Neutrophil (primary cell): ENCODE measurements around the gene AGPS.

Experiments used
- H3K27ac ChIP-seq: fragments of 200-600 bp; sonication (generic); 2 replicates; pipeline ENCODE4 v1.5.1; 2016; ENCODE audit warnings: mild to moderate bottlenecking, moderate library complexity
- H3K27me3 ChIP-seq: fragments of 200-600 bp; sonication (generic); 2 replicates; pipeline ENCODE4 v1.6.0; 2016; ENCODE audit warnings: mild to moderate bottlenecking
- H3K36me3 ChIP-seq: fragments of 200-600 bp; sonication (generic); 2 replicates; pipeline ENCODE4 v1.5.1; 2017
- H3K4me1 ChIP-seq, 2 experiments: fragments of 200-600 bp in 1 of 2; sonication (generic) in 1 of 2; 1 replicate in 1 of 2; 2 replicates in 1 of 2; pipeline versions ENCODE4 v1.5.1 to v1.6.1; 2013 to 2016; ENCODE audit warnings: low read depth in 1 of 2, low read length in 1 of 2, mild to moderate bottlenecking in 1 of 2, moderate library complexity in 1 of 2; ENCODE audit not compliant: control insufficient read depth in 1 of 2, insufficient read depth in 1 of 2
- H3K4me3 ChIP-seq, 2 experiments: fragments of 200-600 bp in 1 of 2; sonication (generic) in 1 of 2; 1 replicate in 1 of 2; 2 replicates in 1 of 2; pipeline ENCODE4 v1.5.1; 2013 to 2016; ENCODE audit warnings: low read depth in 1 of 2, low read length in 1 of 2, mild to moderate bottlenecking in 1 of 2, moderate library complexity in 1 of 2
- H3K9me3 ChIP-seq: fragments of 200-600 bp; sonication (generic); 2 replicates; pipeline ENCODE4 v1.5.1; 2016
- TF ChIP-seq, protein P1 (sequence below): fragments of 200-600 bp; sonication (generic); IDR thresholded peaks from 2 replicates; pipeline ENCODE4 v1.5.1; 2016; ENCODE audit warnings: antibody characterized with exemption

Gene AGPS

DNA sequence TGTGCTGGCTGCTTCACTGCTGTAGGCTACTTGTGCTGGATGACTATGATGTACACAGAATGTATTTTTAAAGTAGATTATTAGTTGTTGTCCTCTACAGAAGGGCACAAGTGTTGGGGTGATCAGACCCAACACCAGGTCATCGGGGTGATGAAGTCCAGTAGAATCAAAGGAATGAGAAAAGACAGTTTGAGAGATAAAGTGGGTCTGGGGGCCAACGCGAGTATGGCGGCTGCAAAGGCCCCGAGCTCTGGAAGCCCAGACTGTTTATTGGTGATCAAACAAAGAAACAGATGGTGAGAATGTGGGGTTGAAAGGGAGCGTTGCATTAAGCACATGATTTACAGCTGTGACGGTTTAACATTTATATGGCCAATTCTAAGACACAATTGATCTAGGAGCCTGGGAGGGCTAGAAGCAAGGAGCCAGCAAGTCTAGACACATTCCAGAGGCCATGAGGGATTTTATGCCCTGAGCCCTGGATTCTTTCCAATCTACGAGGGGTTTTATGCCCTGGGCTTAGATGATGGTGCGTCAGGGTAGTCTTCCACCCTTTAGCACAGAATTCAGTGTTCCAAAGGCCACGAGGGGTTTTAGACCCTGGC lies 153.5 kb downstream of the AGPS start:
- H3K27me3 ChIP-seq, result no peaks in the 10 kb centered on the region
- H3K36me3 ChIP-seq, result peaks cover 18% of the 10 kb centered on the region
- TF ChIP-seq, protein P1, sequence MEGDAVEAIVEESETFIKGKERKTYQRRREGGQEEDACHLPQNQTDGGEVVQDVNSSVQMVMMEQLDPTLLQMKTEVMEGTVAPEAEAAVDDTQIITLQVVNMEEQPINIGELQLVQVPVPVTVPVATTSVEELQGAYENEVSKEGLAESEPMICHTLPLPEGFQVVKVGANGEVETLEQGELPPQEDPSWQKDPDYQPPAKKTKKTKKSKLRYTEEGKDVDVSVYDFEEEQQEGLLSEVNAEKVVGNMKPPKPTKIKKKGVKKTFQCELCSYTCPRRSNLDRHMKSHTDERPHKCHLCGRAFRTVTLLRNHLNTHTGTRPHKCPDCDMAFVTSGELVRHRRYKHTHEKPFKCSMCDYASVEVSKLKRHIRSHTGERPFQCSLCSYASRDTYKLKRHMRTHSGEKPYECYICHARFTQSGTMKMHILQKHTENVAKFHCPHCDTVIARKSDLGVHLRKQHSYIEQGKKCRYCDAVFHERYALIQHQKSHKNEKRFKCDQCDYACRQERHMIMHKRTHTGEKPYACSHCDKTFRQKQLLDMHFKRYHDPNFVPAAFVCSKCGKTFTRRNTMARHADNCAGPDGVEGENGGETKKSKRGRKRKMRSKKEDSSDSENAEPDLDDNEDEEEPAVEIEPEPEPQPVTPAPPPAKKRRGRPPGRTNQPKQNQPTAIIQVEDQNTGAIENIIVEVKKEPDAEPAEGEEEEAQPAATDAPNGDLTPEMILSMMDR, result no peak
- no peak overlapping the region for H3K4me3 ChIP-seq
- H3K9me3 ChIP-seq, result no peaks in the 10 kb centered on the region
- H3K27ac ChIP-seq, result no peak overlapping the region
- no peaks in the 10 kb centered on the region for H3K4me1 ChIP-seq

DNA sequence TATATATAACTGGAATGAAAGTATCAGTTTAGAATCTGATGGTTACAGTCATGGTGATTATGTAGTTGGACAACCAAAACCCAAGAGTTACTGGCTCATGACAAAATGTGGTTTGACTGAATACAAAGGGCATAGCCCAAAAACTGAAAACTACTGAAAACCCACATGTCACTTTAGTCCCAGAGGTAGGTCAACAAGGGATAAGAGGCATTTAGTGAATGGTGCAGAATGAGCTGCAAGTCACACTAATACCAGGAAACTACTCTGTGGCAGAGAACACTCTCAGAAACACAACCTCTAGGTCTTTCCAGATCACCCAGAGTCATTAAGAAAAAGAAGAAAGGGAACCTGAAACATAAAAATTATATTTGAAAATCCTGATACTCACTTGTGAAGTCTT lies 154.5 kb downstream of the AGPS start:
- Histone ChIP-seq H3K27me3 (no peaks in the 10 kb centered on the region), H3K4me3 (no peak overlapping the region), H3K27ac (no peak overlapping the region), H3K4me1 (peaks cover 3% of the 10 kb centered on the region in 2 experiments), H3K36me3 (peaks cover 14% of the 10 kb centered on the region), H3K9me3 (no peaks in the 10 kb centered on the region)
- TF ChIP-seq, protein P1, result no peak

DNA sequence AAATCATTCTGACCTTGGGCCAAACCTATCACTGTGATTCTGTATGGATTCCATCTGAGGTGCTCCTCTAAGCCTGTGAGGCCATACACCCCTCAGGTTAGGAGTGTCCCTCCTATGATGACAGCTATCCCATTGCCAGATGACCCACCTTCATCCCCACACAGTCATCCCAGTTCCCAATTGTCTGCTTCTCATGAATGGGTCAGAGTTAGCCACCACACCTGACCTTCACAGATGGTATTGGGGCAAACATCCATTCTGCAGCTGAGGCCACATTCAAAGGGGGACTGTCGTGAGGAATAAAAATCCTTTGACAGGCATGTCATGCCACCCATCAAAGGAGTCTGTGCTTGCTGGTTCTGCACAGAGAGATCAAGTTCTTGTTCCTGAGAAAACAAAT lies 155.2 kb downstream of the AGPS start:
- TF ChIP-seq, protein P1, result no peak
- Histone ChIP-seq H3K4me3 (no peak overlapping the region), H3K36me3 (peaks cover 12% of the 10 kb centered on the region), H3K27ac (no peak overlapping the region), H3K27me3 (no peaks in the 10 kb centered on the region), H3K4me1 (peaks cover 4 to 6% of the 10 kb centered on the region in 2 experiments), H3K9me3 (no peaks in the 10 kb centered on the region)

DNA sequence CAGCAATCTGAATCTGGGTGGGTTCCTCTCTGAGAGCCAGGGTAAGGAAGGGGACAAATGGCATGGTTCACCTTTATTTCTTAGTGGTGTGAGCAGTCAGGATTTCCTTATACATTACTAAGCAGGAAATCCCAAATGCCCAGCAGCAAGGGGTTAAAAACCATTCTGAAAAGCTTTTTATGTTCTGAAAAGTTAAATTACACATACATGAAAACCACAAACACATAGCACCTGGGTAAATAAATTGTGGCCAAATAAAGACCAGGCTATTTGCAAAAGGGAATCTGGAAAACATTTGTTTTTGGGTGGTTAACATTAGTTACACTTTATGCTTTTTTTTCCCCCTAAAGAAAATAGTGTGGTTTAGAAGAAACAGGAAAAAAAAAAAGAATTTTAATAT lies 156.1 kb downstream of the AGPS start:
- H3K4me1 ChIP-seq, result peaks cover 12 to 13% of the 10 kb centered on the region in 2 experiments
- TF ChIP-seq, protein P1, result no peak
- no peaks in the 10 kb centered on the region for H3K9me3 ChIP-seq
- H3K27me3 ChIP-seq, result no peaks in the 10 kb centered on the region
- no peak overlapping the region for H3K27ac ChIP-seq
- peaks cover 3% of the 10 kb centered on the region for H3K36me3 ChIP-seq
- no peak overlapping the region for H3K4me3 ChIP-seq

DNA sequence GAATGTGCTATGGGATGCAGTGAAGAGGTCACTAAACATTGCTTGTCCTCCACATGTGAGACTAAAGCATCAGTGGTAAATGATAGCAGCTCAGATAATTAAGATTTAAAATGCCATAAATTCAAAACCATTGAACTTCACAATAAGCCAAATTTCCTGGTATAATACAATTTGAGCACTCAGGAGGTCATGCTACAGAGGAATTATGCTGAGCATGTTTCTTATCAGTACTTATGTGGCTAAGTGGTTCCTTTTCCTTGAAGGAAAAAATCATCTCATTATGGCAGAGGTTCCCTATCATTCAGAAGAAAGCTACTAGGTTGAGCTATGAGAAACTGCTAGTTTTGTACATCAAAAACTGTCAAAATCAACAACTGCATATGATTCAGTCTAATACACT lies 156.6 kb downstream of the AGPS start:
- Histone ChIP-seq H3K4me1 (peaks cover 12 to 13% of the 10 kb centered on the region in 2 experiments), H3K9me3 (no peaks in the 10 kb centered on the region), H3K27me3 (no peaks in the 10 kb centered on the region), H3K27ac (no peak overlapping the region), H3K36me3 (no peaks in the 10 kb centered on the region), H3K4me3 (no peak overlapping the region)
- TF ChIP-seq, protein P1, result no peak
